PFSK-1 (cell line): ENCODE data around the gene SOSTDC1.

Source experiments
- FOXP2 ChIP-seq: optimal IDR thresholded peaks from 2 replicates; pipeline ENCODE3; 2011; ENCODE audit warnings: borderline replicate concordance, control low read depth, inconsistent platforms; ENCODE audit not compliant: insufficient read depth; ENCODE audit errors: extremely low read length, extremely low read depth
- POLR2AphosphoS5 ChIP-seq: IDR thresholded peaks from 2 replicates; pipeline ENCODE4 v1.6.1; 2012; ENCODE audit warnings: low read depth, mild to moderate bottlenecking, control low read depth, low read length, moderate library complexity
- SIN3A ChIP-seq: IDR thresholded peaks from 2 replicates; pipeline ENCODE4 v1.6.1; 2012; ENCODE audit warnings: mild to moderate bottlenecking, low read length, moderate library complexity, borderline replicate concordance; ENCODE audit not compliant: insufficient read depth
- TAF1 ChIP-seq: IDR thresholded peaks from 2 replicates; pipeline ENCODE4 v1.6.1; 2012; ENCODE audit warnings: low read length, control low read depth, borderline replicate concordance; ENCODE audit not compliant: insufficient read depth
- TF ChIP-seq, protein P1 (sequence below), 2 experiments: IDR thresholded peaks; 2 replicates each; pipeline versions ENCODE4 v1.6.1 to v1.8.0; 2011 to 2012; ENCODE audit warnings: low read depth in 2 of 2, low read length in 2 of 2, control low read depth in 1 of 2, inconsistent platforms in 1 of 2, mild to moderate bottlenecking in 1 of 2, moderate library complexity in 1 of 2; ENCODE audit not compliant: insufficient read depth in 1 of 2

Gene SOSTDC1

DNA sequence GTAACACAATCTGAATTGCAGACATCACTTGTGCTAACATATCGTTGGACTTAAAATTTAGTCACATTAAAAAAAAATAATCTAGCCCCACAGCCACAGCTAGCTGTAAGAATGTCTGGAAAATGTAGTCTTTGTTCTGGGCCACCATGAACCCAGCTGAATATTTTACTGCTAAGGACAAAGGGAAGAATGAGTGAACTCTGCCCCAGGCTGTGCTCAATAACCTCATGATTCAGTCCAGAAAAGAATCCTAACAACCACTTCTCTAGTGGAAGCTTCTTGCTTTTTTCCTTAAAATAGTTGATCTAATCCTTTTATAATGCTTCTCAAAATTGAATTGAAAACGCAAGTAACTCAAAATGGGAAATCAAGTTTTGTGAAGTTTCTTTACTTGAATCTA is 25.6 kb upstream of the SOSTDC1 start:
- TF ChIP-seq SIN3A (no peak), TAF1 (no peak), FOXP2 (no peak), POLR2AphosphoS5 (no peak)
- TF ChIP-seq, protein P1, sequence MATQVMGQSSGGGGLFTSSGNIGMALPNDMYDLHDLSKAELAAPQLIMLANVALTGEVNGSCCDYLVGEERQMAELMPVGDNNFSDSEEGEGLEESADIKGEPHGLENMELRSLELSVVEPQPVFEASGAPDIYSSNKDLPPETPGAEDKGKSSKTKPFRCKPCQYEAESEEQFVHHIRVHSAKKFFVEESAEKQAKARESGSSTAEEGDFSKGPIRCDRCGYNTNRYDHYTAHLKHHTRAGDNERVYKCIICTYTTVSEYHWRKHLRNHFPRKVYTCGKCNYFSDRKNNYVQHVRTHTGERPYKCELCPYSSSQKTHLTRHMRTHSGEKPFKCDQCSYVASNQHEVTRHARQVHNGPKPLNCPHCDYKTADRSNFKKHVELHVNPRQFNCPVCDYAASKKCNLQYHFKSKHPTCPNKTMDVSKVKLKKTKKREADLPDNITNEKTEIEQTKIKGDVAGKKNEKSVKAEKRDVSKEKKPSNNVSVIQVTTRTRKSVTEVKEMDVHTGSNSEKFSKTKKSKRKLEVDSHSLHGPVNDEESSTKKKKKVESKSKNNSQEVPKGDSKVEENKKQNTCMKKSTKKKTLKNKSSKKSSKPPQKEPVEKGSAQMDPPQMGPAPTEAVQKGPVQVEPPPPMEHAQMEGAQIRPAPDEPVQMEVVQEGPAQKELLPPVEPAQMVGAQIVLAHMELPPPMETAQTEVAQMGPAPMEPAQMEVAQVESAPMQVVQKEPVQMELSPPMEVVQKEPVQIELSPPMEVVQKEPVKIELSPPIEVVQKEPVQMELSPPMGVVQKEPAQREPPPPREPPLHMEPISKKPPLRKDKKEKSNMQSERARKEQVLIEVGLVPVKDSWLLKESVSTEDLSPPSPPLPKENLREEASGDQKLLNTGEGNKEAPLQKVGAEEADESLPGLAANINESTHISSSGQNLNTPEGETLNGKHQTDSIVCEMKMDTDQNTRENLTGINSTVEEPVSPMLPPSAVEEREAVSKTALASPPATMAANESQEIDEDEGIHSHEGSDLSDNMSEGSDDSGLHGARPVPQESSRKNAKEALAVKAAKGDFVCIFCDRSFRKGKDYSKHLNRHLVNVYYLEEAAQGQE (IDR thresholded peaks at IDR 0.05; ENCODE audit: insufficient read depth in 1 of 2, low read depth in 2 of 2, low read length in 2 of 2), result no peak

DNA sequence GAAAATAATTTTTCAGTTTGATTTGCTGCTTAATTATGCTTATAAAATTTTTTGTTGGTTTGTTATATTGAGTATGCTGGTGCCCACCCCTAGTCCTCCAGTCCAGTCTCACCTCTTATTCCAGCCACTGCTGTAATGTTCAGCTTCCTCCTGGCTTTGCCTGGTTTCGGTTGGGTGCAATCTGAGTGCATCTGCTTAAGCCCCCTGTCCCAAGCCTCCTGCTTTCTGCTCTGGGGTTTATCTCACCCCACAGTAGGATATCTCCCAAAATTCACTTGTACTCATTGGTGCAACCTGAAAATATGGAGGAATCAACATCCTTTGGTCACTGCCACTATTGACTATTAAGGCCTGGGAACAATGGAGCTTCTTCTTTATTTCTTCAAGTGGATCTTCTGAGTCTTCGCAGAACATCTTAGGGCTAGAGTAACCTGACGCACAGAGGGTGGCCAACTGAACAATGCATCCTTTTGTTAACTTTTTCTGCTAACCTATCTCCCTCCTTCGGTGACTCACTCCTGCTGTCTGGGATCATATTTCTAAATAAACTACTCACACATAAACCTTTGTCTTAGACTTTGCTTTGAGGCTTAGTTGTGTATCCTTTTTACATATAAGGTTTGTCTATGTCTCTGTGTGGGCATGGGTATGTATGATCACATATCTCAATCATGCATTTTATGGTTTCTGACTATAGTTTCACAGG is 19.1 kb upstream of the SOSTDC1 start:
- TF ChIP-seq TAF1, result no peak
- no peak for TF ChIP-seq SIN3A
- TF ChIP-seq FOXP2, result no peak
- no peak for TF ChIP-seq POLR2AphosphoS5
- TF ChIP-seq, protein P1 (IDR thresholded peaks at IDR 0.05; ENCODE audit: insufficient read depth in 1 of 2, low read depth in 2 of 2, low read length in 2 of 2), result no peak

DNA sequence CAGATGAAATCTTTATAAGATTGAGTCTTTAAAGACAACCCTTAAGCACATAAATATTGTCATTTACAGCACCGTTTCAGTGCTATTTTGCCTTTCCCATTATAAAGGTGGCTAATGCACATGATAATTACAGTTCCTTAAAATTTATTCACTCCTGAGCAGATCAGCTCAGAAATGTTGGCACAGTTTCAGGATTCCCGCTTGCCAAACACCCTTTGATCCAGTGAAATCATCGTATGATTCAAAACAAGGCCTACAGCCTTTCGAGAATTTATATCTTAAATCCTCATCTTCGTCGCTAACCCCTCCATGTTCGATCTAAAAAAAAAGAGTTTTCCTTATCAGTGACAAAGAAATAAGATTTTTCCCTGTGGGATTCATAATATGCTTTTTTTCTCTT is 14.1 kb upstream of the SOSTDC1 start:
- TF ChIP-seq, protein P1 (IDR thresholded peaks at IDR 0.05; ENCODE audit: insufficient read depth in 1 of 2, low read depth in 2 of 2, low read length in 2 of 2), result no peak
- TF ChIP-seq POLR2AphosphoS5 (no peak), FOXP2 (no peak), TAF1 (no peak), SIN3A (no peak)

DNA sequence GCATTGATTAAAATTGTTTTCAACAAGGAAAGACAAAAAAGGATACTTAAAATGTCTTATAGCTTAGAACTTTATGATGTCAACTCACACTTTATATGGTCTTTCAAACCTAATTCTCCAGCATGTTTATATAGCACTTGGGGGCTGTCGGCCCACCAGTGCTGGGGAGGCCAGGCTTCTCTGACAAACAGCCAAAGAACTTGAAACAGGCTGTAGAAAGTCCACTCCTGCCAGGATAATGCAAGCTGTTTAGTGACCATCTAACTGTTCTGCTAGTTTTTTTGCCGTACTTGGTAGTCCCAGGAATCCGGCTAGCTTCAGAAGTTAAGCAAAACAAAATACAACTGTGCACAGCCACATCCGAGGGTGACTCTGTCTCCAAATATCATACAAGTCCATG is 13.6 kb upstream of the SOSTDC1 start:
- TF ChIP-seq TAF1 (no peak), POLR2AphosphoS5 (no peak), SIN3A (no peak), FOXP2 (no peak)
- TF ChIP-seq, protein P1 (IDR thresholded peaks at IDR 0.05; ENCODE audit: insufficient read depth in 1 of 2, low read depth in 2 of 2, low read length in 2 of 2), result no peak
